ENCODE data around the gene S100A13. TPM values are rescaled to one million over a fixed set of nuclear protein-coding genes. Genes with fewer than 3 reads are reported as not detected.
A peak's percentile ranks its signal among the peaks of the same experiment; 100 is the strongest.
"Not testable (repeated sequence)": the region's sequence is repeated elsewhere in the genome, so short reads cannot be mapped to it uniquely, and the experiment has no call there.

Gene S100A13
- total RNA-seq, 1 experiment from 2014 or later: 11.0 TPM

- Histone ChIP-seq H3K36me3 (ENCODE audit: insufficient read depth, low read length, poor library complexity, severe bottlenecking) (peaks cover 39% of the 10 kb centered on the region), H3K4me1 (ENCODE audit: insufficient read depth, low read length, poor library complexity, severe bottlenecking) (peaks cover 8% of the 10 kb centered on the region), H3K9me3 (ENCODE audit: low read depth, low read length, poor library complexity, severe bottlenecking) (no peaks in the 10 kb centered on the region), H3K4me3 (ENCODE audit: low read depth, low read length, poor library complexity, severe bottlenecking) (peak within 1 kb of the TSS; percentile 70), H3K27me3 (replicated peaks; ENCODE audit: insufficient read depth, low read depth, low read length, poor library complexity) (no peaks in the 10 kb centered on the region), H3K27ac (ENCODE audit: low read depth, low read length, poor library complexity, severe bottlenecking) (peak within 1 kb of the TSS; percentile 85)
- CTCF ChIA-PET: no interaction called here
- BruUV-seq (replicated peaks): no TSS peak
- TF ChIP-seq, protein P1, sequence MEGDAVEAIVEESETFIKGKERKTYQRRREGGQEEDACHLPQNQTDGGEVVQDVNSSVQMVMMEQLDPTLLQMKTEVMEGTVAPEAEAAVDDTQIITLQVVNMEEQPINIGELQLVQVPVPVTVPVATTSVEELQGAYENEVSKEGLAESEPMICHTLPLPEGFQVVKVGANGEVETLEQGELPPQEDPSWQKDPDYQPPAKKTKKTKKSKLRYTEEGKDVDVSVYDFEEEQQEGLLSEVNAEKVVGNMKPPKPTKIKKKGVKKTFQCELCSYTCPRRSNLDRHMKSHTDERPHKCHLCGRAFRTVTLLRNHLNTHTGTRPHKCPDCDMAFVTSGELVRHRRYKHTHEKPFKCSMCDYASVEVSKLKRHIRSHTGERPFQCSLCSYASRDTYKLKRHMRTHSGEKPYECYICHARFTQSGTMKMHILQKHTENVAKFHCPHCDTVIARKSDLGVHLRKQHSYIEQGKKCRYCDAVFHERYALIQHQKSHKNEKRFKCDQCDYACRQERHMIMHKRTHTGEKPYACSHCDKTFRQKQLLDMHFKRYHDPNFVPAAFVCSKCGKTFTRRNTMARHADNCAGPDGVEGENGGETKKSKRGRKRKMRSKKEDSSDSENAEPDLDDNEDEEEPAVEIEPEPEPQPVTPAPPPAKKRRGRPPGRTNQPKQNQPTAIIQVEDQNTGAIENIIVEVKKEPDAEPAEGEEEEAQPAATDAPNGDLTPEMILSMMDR (conservative IDR thresholded peaks at IDR 0.05; ENCODE audit: low read depth, low read length): peak; percentile 41; the same call in 1 of the 2 replicates
- no peak for TF ChIP-seq EZH2 (IDR thresholded peaks at IDR 0.05; ENCODE audit: borderline replicate concordance, low read depth, low read length, poor library complexity, severe bottlenecking)
- intact Hi-C loops (cut with micrococcal nuclease; ENCODE audit: unreplicated experiment): loop anchor here (2.0 to 5.0 kb wide), 3 partner anchors 159 to 316 kb away; partner anchors contain the start of genes RAB13 and SLC39A1
- POLR2A ChIA-PET (ENCODE audit: low non-redundant PET): interaction anchor here (0.6 kb wide), 1 partner anchor 16 kb away, joined by 3 read pairs; no protein-coding TSS in a partner anchor
- DNase-seq (ENCODE audit: low spot score): peak; percentile 99
Measured at GRCh38 chr1:153670859-153671627, 43.7 kb upstream of the S100A13 start, which contains the start of gene ILF2. Gene ILF2, minus strand, starts transcription at chr1:153670993. Its CDS starts 71 bp downstream, at chr1:153670922.

DNA sequence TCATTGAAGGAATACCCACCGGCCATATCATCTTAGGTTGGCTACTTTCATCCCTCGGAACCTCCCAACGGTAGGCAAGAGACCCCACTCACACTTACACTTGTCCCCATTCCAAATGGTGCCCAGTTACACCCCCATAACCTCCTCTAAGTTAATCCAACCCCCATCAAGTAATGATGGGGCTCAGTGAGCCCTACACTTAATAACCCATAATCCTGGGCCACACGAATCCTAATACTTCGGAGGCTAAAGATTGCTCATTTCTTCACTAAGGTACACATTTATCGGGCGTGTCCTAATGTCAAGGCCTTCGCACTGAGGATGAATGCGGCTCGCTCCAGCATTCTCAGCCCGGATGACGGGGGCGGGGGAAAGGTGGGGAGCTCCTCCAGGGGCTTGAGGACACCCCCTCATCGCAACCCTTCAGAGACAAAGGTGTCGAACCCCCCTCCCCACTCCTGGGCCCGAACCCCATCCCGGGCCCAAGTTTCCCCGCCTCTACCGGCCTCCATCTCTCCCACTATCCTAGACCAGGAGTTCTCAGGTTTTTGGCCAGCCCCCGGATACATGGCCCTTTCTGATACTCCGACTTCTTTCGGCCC lies 43.1 kb upstream of the S100A13 start:
- intact Hi-C loops (cut with micrococcal nuclease; ENCODE audit: unreplicated experiment): loop anchor here (2.0 to 5.0 kb wide), 3 partner anchors 158 to 316 kb away; partner anchors contain the start of genes RAB13 and SLC39A1
- H3K27ac ChIP-seq (ENCODE audit: low read depth, low read length, poor library complexity, severe bottlenecking): peak overlapping the region; percentile 85
- peaks cover 8% of the 10 kb centered on the region for H3K4me1 ChIP-seq (ENCODE audit: insufficient read depth, low read length, poor library complexity, severe bottlenecking)
- ChIA-PET CTCF (no interaction called here), POLR2A (ENCODE audit: low non-redundant PET) (interaction anchor here (0.7 kb wide), 1 partner anchor 1157 kb away, joined by 4 read pairs; no protein-coding TSS in a partner anchor)
- peak overlapping the region; percentile 70 for H3K4me3 ChIP-seq (ENCODE audit: low read depth, low read length, poor library complexity, severe bottlenecking)
- peaks cover 46% of the 10 kb centered on the region for H3K36me3 ChIP-seq (ENCODE audit: insufficient read depth, low read length, poor library complexity, severe bottlenecking)
- TF ChIP-seq, protein P1 (conservative IDR thresholded peaks at IDR 0.05; ENCODE audit: low read depth, low read length): no peak
- TF ChIP-seq EZH2 (IDR thresholded peaks at IDR 0.05; ENCODE audit: borderline replicate concordance, low read depth, low read length, poor library complexity, severe bottlenecking): no peak
- no peak for DNase-seq (ENCODE audit: low spot score)
- H3K9me3 ChIP-seq (ENCODE audit: low read depth, low read length, poor library complexity, severe bottlenecking): no peaks in the 10 kb centered on the region
- H3K27me3 ChIP-seq (replicated peaks; ENCODE audit: insufficient read depth, low read depth, low read length, poor library complexity): no peaks in the 10 kb centered on the region
- BruUV-seq (replicated peaks): TSS peak; percentile 85

DNA sequence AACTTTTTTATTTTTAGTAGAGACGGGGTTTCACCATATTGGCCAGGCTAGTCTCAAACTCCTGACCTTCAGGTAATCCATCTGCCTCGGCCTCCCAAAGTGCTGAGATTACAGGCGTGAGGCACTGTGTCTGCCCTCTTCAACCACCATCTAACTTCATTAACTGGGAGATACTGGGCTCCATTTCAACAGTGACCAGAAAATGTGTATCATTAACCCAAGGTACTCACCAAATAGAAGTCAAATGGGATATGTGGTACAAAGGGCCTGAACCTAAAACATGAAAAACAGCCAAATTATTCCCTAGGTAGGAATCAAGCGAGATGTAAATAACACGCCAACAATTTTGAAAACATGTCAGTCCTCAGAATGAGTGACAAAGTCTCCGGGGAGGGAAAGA lies 42.3 kb upstream of the S100A13 start:
- ChIA-PET POLR2A (ENCODE audit: low non-redundant PET) (no interaction called here), CTCF (no interaction called here)
- peak overlapping the region; percentile 70 for H3K4me3 ChIP-seq (ENCODE audit: low read depth, low read length, poor library complexity, severe bottlenecking)
- H3K27ac ChIP-seq (ENCODE audit: low read depth, low read length, poor library complexity, severe bottlenecking): no peak overlapping the region
- no peak for TF ChIP-seq EZH2 (IDR thresholded peaks at IDR 0.05; ENCODE audit: borderline replicate concordance, low read depth, low read length, poor library complexity, severe bottlenecking)
- TF ChIP-seq, protein P1 (conservative IDR thresholded peaks at IDR 0.05; ENCODE audit: low read depth, low read length): no peak
- intact Hi-C loops (cut with micrococcal nuclease; ENCODE audit: unreplicated experiment): loop anchor here (2.0 to 5.0 kb wide), 3 partner anchors 157 to 317 kb away; partner anchors contain the start of genes RAB13 and SLC39A1
- H3K27me3 ChIP-seq (replicated peaks; ENCODE audit: insufficient read depth, low read depth, low read length, poor library complexity): no peaks in the 10 kb centered on the region
- H3K4me1 ChIP-seq (ENCODE audit: insufficient read depth, low read length, poor library complexity, severe bottlenecking): peaks cover 8% of the 10 kb centered on the region
- DNase-seq (ENCODE audit: low spot score): no peak
- H3K9me3 ChIP-seq (ENCODE audit: low read depth, low read length, poor library complexity, severe bottlenecking): no peaks in the 10 kb centered on the region
- H3K36me3 ChIP-seq (ENCODE audit: insufficient read depth, low read length, poor library complexity, severe bottlenecking): peaks cover 53% of the 10 kb centered on the region
- no TSS peak for BruUV-seq (replicated peaks)

DNA sequence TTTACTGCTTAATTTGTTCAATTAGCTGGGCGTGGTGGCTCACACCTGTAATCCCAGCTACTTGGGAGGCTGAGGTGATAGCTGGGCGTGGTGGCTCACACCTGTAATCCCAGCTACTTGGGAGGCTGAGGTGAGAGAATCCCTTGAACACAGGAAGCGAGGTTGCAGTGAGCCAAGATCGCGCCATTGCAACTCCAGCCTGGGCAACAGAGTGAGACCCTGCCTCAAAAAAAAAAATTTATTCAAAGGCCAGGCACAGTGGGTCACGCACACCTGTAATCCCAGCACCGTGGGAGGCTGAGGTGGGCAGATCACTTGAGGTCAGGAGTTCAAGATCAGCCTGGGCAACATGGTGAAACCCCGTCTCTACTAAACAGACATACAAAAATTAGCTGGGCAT lies 41.4 kb upstream of the S100A13 start:
- intact Hi-C loops (cut with micrococcal nuclease; ENCODE audit: unreplicated experiment); H3K4me1 ChIP-seq (ENCODE audit: insufficient read depth, low read length, poor library complexity, severe bottlenecking); H3K27me3 ChIP-seq (replicated peaks; ENCODE audit: insufficient read depth, low read depth, low read length, poor library complexity); BruUV-seq (replicated peaks); H3K9me3 ChIP-seq (ENCODE audit: low read depth, low read length, poor library complexity, severe bottlenecking); H3K4me3 ChIP-seq (ENCODE audit: low read depth, low read length, poor library complexity, severe bottlenecking); CTCF ChIA-PET; H3K27ac ChIP-seq (ENCODE audit: low read depth, low read length, poor library complexity, severe bottlenecking); DNase-seq (ENCODE audit: low spot score); POLR2A ChIA-PET (ENCODE audit: low non-redundant PET): not testable (repeated sequence)
- H3K36me3 ChIP-seq (ENCODE audit: insufficient read depth, low read length, poor library complexity, severe bottlenecking): peaks cover 63% of the 10 kb centered on the region

Data from A673 (cell line).